HG02981 (cell line): Measurements from ENCODE around the gene KCNK17.
A peak's percentile ranks its signal among the peaks of the same experiment; 100 is the strongest.

Source experiments
- ATAC-seq: cut with Tn5 transposase; IDR thresholded peaks from one replicate; pipeline ENCODE4 v1.9.1; 2021; ENCODE audit warnings: mild to moderate bottlenecking, moderate library complexity; ENCODE audit not compliant: unreplicated experiment

KCNK17 gene, protein sequence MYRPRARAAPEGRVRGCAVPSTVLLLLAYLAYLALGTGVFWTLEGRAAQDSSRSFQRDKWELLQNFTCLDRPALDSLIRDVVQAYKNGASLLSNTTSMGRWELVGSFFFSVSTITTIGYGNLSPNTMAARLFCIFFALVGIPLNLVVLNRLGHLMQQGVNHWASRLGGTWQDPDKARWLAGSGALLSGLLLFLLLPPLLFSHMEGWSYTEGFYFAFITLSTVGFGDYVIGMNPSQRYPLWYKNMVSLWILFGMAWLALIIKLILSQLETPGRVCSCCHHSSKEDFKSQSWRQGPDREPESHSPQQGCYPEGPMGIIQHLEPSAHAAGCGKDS

DNA sequence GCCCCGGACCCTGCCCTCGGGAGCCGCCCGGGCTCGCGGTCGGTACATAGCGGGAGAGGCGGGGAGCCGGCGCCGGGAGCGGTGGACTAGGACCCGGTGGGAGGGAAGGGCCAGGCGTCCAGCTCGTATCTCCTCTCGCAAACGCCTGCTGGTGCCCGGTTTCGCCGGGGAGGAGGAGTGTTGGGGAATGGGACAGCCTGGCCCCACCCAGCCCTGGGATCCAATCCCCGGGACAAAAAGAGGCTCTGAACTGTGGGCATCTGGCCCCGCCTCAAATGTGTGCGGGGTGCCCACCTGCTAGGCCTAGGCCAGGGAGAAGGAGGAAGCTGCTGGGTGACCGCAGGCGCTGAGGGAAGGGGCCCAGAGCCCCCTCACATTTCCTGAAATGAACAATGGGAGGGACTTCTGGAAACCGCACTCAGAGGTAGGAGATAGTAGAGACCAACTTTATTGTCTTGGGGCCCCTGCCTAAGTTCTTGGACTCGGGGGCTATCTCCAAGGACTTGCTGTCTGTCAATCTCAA lies at the start of gene KCNK17:
Gene KCNK17 (minus strand): TSS at position 147 of the 523 bp plus-strand sequence. CDS start 99 bp downstream, at position 48.
- no peak for ATAC-seq

DNA sequence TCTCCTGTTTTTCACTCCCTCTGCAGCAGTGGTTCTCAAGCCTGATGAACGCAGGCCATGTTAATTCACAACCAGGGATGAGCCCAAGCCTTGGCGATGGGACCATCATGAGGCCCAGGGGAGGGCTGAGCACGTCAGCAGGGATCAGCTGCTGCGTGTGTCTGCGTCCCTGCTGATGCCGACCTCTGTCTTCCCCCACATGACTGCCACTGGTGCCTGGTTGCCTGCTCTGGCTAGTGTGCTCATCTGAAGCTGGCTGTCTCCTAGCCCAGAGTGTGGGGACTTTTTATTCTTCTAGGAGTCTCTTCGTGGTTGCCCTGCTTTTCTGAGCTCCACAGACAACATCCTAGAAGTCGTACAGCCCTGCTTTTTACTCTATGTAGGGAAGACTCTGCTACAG lies 49.1 kb upstream of the KCNK17 start:
- ATAC-seq, result no peak

DNA sequence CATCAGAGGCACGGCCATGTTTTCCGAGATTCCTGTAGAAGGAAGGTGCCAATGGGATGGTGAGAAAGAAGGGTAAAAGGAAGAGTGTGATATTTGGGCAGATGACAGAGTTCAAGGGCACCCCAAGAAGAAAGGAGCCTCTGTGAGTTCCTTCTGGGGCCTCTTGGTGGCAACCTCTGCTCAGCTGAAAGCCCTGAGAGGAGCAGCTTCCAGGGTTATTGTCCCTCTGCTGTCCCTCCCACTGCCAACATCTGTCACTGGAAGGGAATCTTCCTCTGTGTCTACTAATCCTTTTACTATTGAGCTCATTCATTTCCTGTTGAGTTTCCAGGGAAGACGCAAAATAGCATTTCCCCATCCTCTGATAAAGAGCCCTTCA lies 48.3 kb upstream of the KCNK17 start:
- no peak for ATAC-seq

DNA sequence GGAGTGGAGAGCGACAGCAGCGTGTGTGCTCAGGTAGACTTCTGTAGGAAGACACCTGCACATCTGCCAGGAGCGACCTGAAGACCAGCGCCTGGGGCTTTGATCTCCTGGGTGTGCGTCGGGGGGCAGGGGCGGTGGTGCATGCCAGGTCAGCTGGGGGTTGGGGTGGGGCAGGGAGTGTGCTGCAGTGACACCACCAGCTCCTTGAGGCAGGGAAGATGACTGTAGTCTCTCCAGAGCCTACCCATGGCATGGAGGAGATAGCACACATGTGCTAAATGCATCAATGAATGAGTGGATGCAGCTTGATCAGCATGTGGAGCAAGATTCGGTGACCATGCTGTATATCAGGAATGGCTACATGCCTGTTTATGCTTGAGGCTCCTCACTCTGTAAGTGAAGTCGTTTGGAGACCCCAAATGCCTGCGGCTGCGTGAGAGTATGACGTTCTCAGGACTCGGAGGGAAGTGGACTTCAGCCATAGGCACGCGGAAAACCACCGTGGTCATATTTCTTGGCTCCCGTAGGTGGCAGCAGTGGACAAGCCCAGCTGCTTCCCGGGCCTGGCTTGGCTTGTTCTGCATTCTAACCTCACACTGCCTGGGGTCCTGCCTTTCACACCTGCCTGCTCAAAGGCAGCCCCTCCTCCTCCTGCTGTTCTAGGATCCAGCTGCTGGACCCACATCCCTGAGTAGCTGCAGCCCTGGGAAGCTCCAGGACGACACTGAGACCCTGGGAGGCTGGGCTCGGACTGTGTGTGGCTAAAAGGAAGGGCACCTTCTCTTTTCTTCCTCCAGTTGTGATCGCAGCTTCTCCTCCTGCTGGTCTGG lies 47.7 kb upstream of the KCNK17 start:
- ATAC-seq, result peak; percentile 68

DNA sequence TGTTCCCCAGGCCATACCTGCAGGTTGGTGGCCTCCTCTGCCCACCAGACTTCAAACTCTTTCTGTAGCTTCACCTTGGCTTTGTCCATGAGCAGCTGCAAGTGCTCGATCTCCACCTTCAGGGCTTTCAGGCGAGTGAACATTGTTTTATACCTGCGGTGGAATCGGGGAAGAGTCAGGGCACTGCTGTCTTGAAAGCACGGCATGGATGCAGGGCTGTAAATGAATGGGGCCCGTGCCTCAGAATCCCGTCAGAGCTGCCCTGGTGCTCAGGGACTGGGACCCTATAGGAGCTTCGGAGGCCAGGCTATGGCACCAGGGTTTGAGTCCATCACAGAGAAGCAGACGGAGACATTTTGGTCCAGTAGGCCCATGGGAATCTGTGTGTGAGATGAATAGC lies 46.2 kb upstream of the KCNK17 start:
- no peak for ATAC-seq

DNA sequence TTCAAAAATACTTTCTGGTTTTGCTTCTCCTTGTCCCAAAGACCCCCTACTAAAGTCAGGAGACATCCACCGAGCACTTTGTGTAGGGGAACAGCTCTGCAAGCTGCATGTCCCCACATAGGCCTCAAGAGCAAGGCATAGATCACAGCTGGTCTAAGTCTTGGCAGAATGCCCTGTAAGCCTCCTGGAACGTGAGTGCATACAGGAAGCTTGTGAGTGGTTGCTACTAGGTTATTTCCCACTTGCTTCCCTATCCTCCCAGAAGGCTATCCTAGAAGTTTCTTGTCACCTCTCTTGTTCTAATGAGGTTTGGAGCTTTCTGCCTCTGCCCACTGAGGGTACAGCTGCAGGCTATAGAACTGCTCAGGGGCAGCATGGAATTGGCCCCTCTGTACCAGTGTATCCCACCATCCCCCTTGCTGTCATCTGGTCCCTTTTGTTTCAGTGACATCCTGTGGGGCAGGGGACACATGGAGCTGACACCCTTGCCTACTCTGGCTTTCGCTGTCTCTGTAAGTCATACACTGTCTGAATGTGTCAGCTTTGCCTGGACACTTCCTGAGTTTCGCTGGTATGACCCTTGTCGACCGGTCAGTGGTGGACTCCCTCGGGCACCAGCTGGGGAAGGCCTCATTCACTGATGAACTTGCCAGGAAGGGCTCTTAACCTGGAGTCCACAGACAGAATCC lies 43.9 kb upstream of the KCNK17 start:
- ATAC-seq, result no peak

DNA sequence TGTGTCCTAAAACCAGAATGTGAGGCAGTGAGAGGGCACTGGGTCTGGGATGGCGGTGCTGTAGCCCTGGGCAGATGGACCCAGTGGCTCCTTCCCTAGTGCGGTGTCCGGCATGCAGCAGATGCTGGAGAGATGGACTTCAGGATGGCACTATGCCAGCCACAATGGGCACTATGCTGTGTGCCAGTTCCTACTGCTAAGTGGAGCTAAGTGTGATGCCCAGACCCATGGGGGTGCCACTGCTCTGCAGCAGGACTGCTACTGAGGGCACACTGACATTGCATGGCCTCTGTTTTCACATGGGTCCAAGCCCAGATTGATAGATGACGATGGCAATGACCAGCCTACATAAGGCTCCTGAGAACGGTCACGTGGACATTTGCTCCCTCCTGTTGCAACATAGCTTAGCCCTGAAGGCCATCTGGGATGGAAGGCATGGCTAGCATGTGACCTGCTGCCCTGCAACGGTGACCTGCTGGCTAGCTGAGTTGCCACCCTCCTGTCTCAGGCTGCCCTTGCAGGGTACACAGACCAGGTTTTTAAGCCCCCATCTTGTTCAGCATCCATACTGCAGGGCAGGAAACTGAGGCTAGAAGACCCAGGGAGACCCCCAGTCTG lies 39.6 kb upstream of the KCNK17 start:
- no peak for ATAC-seq

DNA sequence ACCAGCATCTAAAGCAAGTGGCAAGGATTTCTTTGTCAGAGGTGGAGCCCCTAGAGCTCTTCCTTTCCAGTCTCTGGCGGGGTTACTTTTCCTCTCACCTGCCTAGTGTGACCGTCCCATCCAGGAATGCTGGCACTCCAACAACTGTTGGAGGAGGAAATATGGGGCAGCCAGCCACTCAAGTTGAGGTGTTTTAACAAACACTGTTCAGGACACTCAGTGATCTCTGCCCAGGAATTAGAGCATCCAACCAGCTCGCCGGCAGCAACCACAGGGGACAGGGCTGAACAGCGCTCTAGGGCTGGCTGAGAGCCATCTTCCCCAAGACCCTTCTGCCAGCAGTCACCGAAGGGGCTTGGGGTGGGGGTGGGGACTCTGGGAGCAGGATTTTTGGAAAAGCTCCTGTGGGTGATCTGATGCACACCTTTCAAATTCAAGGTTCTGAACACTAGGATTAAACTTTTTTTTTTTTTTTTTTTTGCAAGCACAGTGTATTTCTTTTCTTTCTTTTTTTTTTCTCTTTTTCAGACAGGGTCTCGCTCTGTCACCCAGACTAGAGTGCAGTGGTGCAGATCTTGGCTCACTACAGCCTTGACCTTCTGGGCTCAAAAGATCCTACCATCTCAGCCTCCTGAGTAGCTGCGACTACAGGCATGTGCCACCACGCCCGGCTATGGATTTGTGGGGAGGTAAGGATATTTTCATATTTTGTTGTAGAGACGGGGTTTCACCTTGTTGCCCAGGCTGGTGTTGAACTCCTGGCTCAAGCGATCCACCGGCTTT lies 36.7 kb upstream of the KCNK17 start:
- ATAC-seq, result no peak

DNA sequence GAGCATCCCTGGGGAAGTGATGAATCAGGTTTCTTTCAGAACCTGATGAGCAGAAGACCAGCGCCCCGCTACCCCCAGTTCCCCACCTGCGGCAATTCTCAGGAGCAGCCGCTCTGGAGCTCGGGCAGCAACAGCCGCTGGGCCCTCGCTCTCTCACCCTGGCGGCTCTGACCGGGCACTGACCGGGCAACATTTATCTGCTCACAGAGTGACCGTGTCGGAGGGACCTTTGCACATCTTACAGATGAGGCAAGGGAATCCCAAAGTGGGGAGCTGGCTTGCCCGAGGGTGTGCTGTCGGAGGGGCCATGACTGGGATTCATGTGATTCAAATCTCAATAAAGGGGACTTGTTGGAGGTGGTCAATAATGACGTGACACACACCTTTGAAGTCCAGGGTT lies 34.5 kb upstream of the KCNK17 start:
- ATAC-seq, result no peak

DNA sequence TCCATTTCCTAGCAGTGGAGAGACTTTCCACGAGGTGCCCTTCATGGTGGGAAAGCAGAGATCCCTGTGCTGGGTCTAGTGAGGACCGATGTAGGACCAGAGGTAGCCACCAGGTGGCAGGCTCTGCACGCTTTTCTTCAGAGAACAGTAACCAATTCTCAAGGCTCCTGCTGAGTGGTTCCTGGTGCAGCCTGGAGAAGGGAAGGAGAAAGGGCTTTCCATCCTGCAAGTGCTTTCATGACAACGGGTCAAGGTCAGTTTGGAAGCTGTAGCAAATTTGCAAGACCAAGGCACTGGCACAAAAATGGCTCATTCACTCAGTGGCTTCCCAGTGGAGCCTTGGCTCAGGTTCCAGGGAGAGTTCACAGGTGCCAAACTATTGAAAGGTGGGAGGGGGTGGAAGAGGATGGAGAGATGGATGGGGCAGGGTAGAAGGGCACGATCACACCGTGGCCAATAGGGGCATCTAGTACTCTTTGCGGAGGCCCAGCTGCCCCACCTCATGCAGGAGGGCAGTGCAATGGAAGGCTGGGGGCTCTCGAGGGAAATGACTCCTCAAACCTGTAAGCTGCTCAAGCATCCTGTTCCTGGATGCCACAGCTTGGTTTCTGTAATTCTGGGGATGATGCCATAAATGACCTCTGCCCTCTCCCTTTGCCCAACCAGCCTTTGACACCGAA lies 33.8 kb upstream of the KCNK17 start:
- ATAC-seq, result peak; percentile 58

DNA sequence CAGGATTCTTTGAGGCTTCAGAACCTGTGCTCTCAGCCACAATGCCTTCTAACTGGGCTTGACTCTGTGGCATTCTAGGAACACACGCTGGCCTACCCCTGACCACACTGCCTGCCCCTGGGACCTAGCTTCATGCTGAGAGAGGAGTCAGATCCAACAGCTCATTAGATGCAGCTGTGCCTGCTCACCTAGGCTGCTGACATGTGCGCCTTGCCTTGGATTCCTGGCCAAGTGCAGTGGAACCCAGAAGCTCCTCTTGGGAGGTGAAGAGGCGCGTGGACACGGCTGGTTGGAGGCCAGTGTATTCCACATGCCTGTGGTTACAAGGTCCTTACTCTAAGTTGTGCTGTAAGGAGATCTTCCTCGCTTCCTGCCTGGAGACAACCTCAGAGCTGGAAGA lies 33.0 kb upstream of the KCNK17 start:
- no peak for ATAC-seq

DNA sequence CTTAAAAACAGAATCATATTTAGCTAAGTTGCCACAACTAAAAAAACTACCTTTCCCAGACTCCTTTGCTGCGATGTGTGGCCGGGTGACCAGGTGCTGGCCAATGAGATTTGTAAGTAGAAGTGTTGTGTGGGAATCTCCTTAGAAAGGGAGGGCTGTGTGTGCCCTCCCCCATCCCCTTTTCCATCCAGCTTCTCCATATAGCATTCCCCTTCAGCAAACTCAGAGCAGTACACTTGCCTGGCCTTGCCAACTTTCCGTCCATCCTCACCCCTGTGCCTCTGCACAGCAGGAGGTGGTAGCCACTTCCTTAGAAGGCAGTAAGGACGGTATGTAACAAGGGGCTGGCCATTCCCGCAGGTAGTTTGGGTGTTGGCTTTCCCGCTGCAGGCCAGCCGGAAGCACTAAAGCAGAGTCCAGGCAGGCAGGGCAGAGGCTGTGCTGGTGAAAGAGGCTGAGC lies 30.6 kb upstream of the KCNK17 start:
- no peak for ATAC-seq

DNA sequence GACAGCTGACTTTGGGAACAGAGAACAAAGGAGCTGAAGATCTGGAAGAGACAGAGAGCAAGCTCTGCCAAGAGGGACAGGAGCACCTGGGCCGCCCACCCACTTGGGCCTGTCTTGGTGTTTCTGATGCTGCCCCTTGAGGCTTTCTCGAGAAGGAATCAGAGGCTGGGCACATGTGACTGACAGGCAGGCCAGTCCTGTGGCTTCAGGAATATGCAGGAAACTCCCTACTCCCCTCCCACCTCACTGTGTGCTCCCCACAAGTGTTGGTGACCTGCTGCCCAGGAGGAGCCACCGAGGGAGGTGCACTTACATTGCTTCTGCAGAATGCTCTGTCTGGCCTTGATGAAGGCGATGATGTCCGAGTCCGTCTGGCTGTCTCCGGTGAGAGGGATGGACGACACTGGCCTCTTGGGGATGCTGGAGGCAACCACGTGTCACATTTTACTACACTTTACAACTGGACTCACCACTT lies 29.2 kb upstream of the KCNK17 start:
- no peak for ATAC-seq

DNA sequence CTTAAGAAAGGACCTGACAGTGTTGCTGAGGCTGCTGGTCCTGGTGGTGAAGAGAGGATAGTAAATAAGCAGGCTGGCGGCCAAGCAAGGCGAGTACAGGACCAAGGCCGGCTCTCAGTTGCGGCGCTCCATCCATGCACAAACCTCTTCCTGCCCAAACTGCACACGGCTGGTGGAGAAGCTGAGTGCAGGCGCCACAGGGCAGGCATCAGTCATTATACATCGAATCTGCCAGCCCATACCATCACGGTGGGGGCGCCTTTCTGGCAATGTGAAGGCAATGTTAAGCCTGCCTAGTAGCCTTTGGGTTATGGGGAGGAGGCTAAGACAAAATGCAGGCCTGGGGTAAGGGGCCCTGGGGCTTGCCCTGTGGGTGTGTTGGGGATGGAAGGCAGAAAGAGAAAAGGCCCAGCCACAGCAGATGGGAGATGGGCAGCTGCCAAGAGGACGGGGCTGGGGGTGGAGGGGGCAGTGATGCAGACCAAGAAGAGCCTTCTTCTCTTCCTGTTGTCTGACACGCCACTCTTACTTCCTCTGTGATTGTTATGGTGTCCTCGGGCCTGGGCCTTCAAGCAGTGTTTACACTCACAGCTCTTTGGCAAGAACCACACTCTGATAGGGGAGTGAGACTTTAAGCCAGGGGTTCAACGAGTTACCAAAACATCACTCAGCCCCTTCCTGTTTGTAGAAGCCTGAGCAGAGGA lies 28.6 kb upstream of the KCNK17 start:
- no peak for ATAC-seq

DNA sequence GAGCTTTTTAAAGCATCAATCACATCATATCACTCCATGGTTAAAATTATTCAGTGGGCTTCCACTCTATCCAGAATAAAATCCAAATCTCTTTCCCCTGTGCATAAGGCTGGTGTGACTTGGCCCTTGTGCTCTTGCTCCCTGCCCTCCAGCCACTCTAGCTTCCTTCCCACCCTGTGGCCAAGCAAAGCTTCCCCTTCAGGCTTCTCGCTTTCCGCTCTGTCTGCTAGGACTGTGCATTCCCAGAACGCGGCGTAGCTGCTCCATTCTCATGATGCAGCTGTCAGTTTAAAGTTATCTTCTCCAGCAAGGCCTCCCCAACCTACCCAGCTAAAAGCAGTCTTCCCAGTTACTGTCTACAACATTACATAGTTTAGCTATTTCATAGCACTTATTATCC lies 27.7 kb upstream of the KCNK17 start:
- ATAC-seq, result no peak

DNA sequence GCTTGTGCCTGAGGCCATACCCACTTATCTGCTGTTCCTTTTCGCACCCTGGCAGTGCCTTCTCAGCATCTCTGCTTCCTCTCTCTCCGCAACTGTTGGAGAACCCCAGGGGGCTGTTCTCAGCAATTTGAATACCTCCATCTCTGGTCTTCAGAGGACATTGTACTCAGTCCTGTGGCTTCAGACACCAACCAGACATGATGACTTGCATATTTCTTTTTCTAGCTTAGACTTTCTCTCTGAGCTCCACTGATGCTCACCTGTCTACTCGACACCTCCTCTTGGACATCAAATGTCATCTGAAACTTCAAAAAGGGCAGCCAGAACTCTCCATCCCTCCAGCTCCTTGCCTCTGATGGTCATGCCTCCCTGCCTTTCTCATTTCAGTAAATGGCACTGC lies 27.1 kb upstream of the KCNK17 start:
- ATAC-seq, result no peak

DNA sequence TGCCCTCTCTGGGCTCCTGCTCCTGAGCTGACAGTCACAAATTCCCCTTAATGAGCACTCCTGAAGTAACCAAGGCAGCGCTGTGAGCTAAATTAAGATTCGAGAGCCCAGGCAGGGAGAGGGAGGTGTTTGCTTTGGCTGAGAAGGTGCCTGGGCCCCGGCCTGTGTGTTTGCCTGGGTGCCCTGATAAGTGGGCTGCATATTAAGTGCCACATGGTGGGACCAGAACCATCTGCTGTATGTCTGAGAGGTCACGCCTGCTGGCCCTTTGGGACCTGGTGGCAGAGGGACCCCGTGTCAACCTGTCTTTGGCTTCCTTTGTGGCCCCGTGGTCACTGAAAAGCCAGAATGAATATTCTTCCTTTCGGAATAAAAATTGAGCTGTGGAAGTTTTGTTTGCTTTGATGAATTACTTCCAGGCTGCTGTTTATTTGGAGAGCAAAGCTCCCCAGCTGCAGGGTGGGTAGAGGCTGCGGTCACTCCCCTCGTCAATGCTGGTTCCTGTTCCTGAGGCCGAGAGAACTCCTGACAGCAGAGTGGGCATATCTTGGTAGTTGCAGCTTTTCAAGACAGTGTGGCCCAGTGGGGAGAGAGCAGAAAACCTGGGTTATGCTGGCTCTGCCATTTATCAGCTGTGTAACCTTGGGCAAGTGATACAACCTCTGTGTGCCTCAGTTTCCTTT lies 25.8 kb upstream of the KCNK17 start:
- ATAC-seq, result no peak
